GM18873 (cell line): ENCODE data around the gene PRORP.
"Not testable (repeated sequence)": the region's sequence is repeated elsewhere in the genome, so short reads cannot be mapped to it uniquely, and the experiment has no call there.

Experiments used
- ATAC-seq: cut with Tn5 transposase; IDR thresholded peaks from one replicate; pipeline ENCODE4 v1.9.1; 2021; ENCODE audit warnings: mild to moderate bottlenecking, moderate library complexity, moderate number of reproducible peaks; ENCODE audit not compliant: unreplicated experiment, low FRiP score

PRORP gene

DNA sequence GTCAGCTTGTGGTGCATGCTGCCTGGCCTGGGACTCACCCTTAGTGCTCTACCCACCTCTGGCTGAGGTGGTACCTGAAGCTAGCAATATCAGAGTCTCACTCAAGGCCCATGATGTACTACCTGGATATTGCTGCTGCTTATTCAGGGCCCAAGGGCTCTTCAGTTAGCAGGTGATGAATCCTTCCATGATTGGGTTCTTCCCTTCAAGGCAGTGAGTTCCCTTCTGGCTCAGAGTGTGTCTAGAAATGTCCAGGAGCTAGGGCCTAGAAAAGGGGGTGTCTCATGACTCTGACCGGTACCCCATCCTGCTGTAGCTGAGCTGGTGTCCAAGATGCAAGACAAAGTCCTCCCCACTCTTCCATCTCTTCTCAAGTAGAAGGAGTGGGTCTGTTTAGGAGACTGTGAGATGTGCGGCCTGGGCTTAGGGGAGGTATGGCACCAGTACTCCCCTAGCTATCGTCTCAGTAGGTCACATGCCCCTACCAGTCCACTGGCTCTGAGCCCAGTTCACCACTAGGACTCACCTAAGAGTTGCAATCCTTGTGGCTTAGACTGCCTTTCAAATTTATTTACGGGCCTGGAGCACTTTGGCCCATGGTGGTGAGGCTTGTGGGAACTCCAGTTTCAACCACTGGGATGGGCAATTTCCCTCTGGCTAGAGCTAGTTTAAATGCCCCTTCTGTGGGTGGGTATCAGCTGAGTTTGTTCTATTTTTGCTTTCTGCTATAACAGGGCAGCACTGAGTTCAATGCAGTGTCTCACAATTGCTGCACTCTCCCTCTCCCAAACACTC, 12.2 kb downstream of the PRORP start:
- ATAC-seq: no peak

DNA sequence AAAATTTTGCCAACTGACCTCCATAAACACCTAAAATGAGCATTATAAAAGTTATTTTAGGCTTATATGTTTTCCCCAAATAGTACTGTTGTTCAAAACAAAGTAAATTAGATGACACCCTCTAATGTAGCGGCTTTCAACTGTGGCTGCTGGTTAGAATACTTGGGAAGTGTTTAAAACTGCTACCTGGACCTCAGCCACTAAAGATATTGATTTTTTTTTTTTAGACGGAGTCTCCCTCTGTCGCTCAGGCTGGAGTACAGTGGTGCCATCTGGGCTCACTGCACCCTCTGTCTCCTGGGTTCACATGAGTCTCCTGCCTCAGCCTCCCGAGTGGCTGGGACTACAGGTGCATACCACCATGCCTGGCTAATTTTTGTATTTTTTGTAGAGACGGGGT, 16.2 kb downstream of the PRORP start:
- no peak for ATAC-seq

DNA sequence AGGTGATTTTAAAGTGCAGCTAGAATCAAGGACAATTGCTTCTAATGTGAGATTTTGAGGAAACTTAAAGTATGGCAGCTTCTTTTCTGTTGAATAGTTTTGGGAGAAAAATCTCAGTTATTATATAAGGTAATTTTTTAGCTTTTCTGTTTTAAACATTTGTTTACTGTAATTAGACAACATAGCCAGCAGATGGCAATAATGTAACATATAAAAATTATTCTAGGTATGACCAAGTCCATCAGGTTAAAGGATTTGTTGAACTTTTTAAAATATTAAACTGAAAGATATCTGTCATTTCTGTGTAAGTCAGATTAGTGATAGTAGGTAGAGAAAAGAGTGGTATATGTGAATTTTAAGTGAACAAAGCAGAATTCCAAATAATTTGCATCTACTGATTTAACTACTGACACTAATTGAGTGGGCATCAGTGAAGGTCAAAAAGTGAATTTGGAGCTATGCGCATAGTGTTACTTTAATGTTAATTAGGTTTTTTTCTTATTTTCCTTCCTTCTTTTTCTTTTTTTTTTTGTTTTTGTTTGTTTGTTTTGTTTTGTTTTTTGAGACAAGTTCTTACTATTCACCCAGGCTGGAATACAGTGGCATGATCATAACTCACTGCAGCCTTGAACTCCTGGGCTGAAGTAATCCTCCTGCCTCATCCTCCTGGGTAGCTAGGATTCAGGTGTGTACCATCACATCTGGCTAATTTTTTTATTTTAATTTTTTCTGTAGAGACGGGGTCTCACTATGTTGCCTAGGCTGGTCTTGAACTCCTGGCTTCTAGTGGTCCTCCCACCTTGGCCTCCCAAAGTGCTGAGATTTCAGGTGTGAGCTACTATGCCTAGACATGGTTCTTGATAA, 18.6 kb downstream of the PRORP start:
- no peak for ATAC-seq

DNA sequence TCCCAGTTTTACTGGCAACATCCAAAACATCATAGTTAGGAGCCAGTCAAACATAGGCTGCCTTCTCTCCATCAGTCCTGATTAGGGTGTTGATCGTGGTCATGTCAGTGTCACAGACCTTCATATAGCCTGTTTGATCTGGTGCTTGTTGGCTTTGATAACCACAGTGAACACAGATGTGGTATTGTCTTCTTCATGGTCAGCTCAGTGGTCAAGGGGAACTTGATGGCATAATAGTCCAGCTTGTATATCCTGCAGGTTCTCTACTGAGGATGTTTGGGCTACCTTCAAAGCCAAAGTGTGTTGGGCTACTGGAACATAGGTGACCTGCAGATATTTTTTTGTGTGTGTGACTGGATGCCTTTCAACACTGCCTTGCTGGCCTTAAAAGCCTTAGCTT, 21.7 kb downstream of the PRORP start:
- ATAC-seq: no peak

DNA sequence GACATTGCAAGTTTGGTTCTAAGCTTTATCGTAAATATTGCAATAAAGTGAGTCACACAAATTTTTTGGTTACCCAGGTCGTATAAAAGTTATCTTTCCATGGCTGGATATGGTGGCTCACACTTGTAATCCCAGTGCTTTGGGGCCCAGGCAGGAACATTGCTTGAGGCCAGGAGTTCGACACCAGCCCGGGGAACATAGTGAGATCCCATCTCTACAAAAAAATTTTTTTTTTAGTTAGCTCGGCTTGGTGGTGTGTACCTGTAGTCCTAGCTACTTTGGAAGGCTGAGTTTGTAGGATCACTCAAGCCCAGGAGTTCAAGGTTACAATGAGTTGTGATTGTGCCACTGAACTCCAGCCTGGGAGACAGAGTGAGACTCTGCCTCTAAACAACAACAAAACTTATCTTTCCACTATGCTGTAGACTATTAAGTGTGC, 24.4 kb downstream of the PRORP start:
- no peak for ATAC-seq

DNA sequence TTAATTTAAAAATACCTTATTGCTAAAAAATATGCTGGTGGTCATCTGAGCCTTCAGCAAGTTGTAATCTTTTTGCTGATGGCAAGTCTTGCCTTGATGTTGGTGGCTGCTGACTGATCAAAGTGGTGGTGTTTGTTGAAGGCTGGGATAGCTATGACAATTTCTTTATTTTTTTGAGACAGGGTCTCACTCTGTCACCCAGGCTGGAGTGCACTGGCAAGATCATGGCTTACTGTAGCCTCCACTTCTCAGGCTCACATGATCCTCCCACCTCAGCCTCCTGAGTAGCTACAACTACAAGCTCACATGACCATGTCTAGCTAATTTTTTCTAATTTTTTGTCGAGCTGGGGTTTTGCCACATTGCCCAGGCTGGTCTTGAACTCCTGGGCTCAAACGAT, 24.8 kb downstream of the PRORP start:
- ATAC-seq: no peak

DNA sequence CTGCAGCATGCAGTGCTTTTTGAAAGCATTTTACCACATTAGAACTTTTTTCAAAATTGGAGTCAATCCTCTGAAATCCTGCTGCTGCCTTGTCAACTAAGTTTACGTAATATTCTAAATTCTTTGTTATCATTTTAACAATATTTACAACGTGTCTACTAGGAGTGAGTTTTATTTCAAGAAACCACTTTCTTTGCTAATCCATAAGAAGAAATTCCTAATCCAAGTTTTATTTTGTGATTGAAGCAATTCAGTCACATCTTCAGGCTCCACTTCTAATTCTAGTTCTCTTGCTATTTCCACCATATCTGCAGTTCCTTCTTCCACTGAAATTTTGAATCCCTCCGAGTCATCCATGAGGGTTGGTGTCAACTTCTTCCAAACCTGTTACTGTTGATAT, 25.4 kb downstream of the PRORP start:
- no peak for ATAC-seq

DNA sequence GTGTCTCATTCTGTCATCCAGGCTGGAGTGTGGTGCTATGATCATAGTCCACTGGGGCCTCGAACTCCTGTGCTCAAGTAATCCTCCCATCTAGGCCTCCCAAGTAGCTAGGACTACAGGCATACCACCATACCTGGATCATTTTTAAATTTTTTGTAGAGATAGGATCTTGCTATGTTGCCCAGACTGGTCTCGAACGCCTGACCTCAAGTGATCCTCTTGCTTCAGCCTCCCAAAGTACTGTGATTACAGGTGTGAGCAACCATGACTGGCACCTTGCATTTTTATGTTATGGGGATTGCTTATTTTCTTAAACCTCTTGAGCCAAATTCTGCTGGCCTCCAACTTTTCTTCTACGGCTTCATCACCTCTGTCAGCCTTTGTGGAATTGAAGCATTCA, 26.9 kb downstream of the PRORP start:
- no peak for ATAC-seq

DNA sequence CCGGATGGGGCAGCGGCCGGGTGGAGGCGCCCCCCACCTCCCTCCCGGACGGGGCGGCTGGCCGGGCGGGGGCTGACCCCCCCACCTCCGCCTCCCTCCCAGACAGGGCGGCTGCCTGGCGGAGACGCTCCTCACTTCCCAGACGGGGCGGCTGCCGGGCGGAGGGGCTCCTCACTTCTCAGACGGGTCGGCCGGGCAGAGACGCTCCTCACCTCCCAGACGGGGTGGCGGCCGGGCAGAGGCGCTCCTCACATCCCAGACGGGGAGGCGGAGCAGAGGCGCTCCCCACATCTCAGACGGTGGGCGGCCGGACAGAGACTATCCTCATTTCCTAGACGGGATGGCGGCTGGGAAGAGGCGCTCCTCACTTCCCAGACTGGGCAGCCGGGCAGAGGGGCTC, 30.2 kb downstream of the PRORP start:
- not testable (repeated sequence) for ATAC-seq

DNA sequence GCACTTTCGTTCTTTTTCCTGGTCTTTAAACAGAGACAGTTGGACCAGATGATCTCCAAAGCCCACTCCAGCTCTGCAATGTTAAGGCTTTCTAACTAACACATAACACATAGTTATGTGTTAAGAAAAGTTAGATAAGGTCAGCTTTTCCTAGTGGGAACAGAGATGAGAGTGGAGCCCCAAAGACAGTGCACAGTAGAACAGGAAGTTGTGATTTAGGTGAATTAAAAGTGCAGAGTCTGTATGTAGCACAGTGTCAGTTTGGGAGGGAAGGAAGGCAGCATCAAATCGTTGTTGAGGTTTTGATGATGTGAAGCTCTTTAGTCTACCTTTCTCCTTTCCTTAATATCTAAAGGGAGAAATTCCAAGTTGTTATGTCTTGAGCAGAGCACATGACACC, 31.7 kb downstream of the PRORP start:
- no peak for ATAC-seq

DNA sequence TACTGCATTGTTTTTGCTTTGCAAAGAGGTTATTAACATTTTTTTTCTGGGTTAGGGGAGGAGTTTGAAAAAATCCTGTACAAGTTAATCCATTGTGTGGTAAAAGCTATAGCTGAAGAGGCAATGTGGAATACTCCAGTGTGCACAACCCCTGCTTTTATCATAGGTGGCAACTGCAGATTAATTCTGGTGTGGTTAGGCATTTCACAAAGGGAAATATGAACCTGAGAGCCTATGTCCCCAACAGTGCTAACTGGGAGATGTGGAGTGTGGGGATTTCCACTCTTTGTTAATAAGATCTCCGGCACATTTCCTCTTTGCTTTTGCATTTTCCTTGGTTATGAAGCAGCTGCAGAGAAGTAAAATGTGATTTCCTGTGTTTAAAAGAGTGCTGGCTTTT, 33.6 kb downstream of the PRORP start:
- ATAC-seq: no peak

DNA sequence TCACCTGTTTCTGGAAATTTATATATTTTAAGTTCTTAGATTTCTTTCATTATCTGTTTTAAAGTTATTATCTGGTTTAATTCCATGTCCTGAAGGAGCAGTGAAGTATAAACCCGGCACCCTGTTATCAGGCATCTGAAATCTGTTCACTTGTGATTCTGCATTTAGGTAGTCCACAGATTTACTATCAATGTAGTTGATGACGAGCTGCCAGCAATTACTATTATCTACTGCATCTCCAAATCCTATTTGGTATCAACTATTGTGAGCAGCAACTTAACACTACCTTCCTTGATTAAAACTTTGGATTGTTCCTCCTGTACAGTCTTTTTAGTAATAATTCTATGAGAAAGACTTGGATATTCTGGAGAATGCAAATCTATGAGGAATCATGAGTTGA, 36.1 kb downstream of the PRORP start:
- no peak for ATAC-seq

DNA sequence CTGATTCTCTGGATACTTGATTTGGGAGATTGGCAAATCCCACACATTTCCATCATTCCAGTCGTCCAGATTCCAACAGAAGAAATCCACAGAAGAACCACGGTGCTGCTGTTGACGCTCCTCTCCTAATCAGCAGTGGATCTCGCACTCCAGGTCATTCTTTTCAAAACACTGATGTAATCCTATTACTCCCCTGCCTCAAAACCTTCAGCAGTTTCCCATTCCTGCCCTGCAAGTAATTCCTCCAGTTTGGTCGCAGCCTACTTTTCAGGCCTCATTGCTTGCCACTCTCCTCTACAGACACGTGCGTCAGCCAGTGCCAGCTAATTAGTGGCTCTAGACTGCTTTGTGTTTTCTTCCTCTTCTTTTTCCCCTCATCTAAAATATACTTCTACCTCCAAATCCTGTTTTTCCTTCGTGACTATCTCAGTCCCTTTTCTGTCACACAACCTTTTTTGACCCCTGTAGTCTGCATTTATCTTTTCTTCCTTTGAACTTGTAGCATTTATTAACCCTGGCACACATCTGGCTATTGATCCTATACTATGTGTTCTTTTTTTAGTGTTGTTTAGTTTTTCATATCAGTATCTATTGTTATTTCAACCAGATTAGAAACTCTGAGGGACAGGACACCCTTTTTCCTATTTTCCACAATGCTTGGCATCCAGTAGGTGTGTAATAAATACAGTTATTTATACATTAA, 36.8 kb downstream of the PRORP start:
- ATAC-seq: no peak

DNA sequence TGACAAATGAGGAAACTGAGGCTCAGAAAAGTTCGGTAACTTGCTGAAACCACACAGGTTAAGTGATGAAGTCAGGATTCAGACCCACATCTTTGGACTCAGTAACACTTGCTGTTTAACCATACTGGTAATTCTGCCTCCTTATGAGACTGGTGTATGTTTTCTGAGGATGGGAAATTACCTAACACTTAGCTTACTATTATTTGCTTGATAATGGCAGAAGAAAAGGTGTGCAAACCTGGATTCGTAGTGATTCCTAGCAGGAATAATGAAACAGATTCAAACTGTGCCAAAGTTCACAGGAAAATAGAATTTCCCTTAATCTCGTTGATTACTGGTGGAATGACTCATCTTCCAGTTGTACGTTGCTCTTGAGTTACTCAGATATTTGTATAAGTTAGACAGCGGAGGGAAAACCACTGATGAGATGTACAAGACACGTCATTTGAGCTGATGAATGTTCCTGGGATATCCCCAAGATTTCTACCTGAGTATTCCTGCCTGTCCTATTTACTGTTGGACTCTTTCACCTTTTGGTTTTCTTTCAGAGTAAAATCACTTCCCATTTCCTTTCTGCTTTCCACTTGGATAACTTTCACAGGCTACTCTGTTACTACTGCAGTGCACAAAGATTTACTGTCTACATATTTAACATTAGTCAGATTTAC, 37.5 kb downstream of the PRORP start:
- no peak for ATAC-seq

DNA sequence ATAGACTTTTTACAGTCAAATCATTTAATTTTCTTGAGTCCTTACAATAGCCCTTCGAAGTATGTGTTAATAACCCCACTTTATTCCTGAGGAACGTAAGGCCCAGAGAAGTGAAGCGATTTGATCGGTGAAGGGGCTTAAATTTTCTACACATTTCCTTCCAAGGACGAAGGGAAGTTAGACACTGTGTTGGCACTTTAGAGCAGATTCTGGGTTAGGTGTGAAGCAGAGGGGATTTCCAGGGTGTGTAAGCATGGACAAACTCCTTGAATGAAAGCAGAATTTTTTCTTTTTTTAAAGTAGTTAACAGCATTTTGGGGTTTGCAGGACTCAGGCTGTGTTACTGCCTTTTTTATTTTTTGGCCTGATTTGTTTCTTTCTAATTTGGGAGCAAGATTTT, 38.9 kb downstream of the PRORP start:
- ATAC-seq: no peak

DNA sequence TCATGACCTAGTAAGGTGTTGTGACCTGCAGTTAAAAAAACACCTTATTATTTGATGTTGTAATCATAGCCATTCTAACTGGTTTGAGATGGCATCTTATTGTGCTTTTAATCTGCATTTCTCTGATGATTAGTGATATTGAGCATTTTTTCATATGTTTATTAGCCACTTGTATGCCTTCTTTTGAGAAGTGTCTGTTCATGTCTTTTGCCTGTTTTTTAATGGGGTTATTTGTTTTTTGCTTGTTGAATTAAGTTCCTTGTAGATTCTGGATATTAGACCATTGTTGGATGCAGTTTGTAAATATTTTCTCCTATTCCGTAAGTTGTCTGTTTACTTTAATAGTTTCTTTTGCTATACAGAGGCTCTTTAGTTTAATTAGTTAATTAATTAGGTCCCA, 41.0 kb downstream of the PRORP start:
- no peak for ATAC-seq

DNA sequence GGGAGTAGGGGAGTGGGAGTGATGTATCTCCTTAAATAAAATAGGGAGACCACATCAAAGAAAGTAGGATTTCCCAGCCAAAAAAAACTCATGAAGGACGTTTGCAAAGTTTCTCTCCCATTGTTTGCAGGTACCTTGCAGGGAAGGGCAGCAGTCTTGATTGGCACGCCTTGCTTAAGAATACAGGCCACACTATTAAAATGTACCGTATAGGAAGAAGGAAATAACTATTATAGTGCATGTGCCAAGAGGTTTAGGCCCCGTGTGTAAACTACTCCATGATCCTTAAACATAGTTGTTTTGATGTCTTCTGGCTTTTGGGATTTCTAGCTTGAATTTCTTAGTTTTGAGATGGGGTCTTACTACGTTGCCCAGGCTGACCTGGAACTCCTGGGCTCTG, 42.5 kb downstream of the PRORP start:
- ATAC-seq: no peak

DNA sequence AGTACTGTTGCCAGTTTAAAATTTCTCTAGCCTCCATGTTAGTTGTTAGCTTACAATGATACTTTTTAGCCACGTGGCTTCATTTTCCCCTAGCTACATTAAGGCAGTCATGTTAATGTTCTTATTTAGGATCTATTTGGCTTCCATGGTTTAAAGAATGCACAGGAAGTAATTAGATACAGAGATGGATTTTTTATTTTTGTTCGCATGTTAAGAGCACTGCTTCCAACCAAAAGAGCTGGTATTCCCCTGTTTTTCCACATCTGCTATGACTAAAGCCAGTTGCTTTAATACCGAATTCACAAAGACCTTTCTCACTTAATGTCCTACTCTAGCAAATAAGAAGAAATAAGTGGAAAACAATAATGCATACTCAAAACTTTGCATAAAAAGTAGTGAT, 45.1 kb downstream of the PRORP start:
- no peak for ATAC-seq
